Caco-2 (cell line): ENCODE data around the gene IREB2. TPM values are rescaled to one million over a fixed set of nuclear protein-coding genes. Genes with fewer than 3 reads are reported as not detected.
"Not testable (repeated sequence)": the region's sequence is repeated elsewhere in the genome, so short reads cannot be mapped to it uniquely, and the experiment has no call there.

Source experiments
- BruUV-seq: library from RNA; stranded (reverse); fragments of 400-500 nt; replicated peaks from 2 replicates; lab custom pipeline; 2021; lab: Mats Ljungman, UMichigan
- CTCF ChIA-PET: fragments of 300-600 bp; sonication (Branson Sonifier 250); formaldehyde crosslinking; loops from one replicate; lab custom pipeline; 2022; ENCODE audit warnings: antibody characterized with exemption; lab: Charles Lee
- POLR2A ChIA-PET: fragments of 300-600 bp; sonication (Branson Sonifier 250); formaldehyde crosslinking; loops from one replicate; lab custom pipeline; 2022; ENCODE audit warnings: antibody characterized with exemption; lab: Charles Lee
- DNase-seq, 2 experiments: peaks; one replicate each; pipeline versions ENCODE4 v3.0.0 to v3.0.0-alpha.2; 2020 to 2022
- H3K27me3 ChIP-seq: replicated peaks from 2 replicates; pipeline ENCODE4 v1.6.0; 2011; ENCODE audit warnings: low read length; ENCODE audit not compliant: control insufficient read depth, insufficient read depth
- H3K36me3 ChIP-seq: 2 replicates; pipeline ENCODE4 v1.5.1; 2011; ENCODE audit warnings: low read length; ENCODE audit not compliant: control insufficient read depth, insufficient read depth
- H3K4me1 ChIP-seq: fragments of 250-450 bp; sonication (Bioruptor Pico); 2 replicates; pipeline ENCODE4 v1.5.1; 2020; ENCODE audit warnings: mild to moderate bottlenecking
- H3K4me3 ChIP-seq: 2 replicates; pipeline ENCODE4 v1.5.1; 2011; ENCODE audit warnings: low read depth, mild to moderate bottlenecking, control low read depth, low read length
- H3K9me3 ChIP-seq: fragments of 250-450 bp; sonication (Bioruptor Pico); 2 replicates; pipeline ENCODE4 v1.5.1; 2020; ENCODE audit warnings: mild to moderate bottlenecking, moderate library complexity
- H3K27ac Mint-ChIP-seq: one replicate; pipeline ENCODE4 v1.8.0; 2022; ENCODE audit warnings: mixed read lengths; ENCODE audit not compliant: unreplicated experiment
- H3K27me3 Mint-ChIP-seq: one replicate; pipeline ENCODE4 v1.8.0; 2022; ENCODE audit warnings: mixed read lengths; ENCODE audit not compliant: insufficient read depth, unreplicated experiment
- H3K36me3 Mint-ChIP-seq: one replicate; pipeline ENCODE4 v1.8.0; 2022; ENCODE audit warnings: mild to moderate bottlenecking, mixed read lengths; ENCODE audit not compliant: insufficient read depth, unreplicated experiment
- H3K4me1 Mint-ChIP-seq: one replicate; pipeline ENCODE4 v1.8.0; 2022; ENCODE audit warnings: low read depth, mixed read lengths; ENCODE audit not compliant: unreplicated experiment
- H3K4me3 Mint-ChIP-seq: one replicate; pipeline ENCODE4 v1.8.0; 2022; ENCODE audit warnings: mild to moderate bottlenecking, moderate library complexity, mixed read lengths; ENCODE audit not compliant: unreplicated experiment
- H3K9me3 Mint-ChIP-seq: one replicate; pipeline ENCODE4 v1.8.0; 2022; ENCODE audit warnings: mixed read lengths; ENCODE audit not compliant: unreplicated experiment
- intact Hi-C: fragments of 100-400 bp; cut with micrococcal nuclease; formaldehyde crosslinking; loops from one replicate; pipeline ENCODE4 v1.10.0; 2022; ENCODE audit not compliant: unreplicated experiment
- total RNA-seq: library from RNA; stranded (reverse); gene quantifications from 2 replicates; pipeline ENCODE4 v1.2.3, GENCODE V29; 2022
- TF ChIP-seq, protein P1 (sequence below), 2 experiments: fragments of 200-600 bp in 1 of 2; IDR thresholded peaks; 1 replicate in 1 of 2; 2 replicates in 1 of 2; pipeline versions ENCODE4 v1.5.1 to v1.8.0; 2011 to 2022; ENCODE audit warnings: antibody characterized with exemption in 1 of 2, control low read depth in 1 of 2, inconsistent platforms in 1 of 2, low read depth in 1 of 2, low read length in 1 of 2, mild to moderate bottlenecking in 1 of 2, moderate library complexity in 1 of 2; ENCODE audit not compliant: insufficient read depth in 1 of 2, severe bottlenecking in 1 of 2, unreplicated experiment in 1 of 2

IREB2 gene
- total RNA-seq, 1 experiment from 2014 or later = 77.6 TPM

DNA sequence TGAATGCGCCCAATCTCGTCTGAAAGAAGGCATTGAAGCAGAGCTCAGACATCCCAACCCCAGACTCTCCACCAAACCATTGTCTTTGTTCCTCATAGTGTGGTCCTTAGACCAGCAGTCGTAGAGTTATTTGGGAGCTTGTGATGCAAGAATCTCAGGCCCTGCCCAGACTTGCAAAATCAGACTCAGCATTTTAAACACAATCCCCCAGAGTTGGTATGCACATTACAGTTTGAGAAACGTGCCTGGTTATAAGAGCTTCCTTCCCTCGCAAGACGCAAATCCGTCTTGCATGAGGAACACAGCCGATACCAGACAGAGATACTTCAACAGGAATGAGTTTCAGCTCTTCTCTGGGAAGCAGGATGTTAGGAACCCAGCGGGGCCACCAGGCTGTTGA lies 38.9 kb upstream of the IREB2 start:
- no TSS peak for BruUV-seq
- no peaks in the 10 kb centered on the region for H3K27me3 Mint-ChIP-seq
- no peaks in the 10 kb centered on the region for H3K36me3 ChIP-seq
- H3K9me3 Mint-ChIP-seq = no peaks in the 10 kb centered on the region
- no peak overlapping the region for H3K4me3 ChIP-seq
- no peaks in the 10 kb centered on the region for H3K4me1 Mint-ChIP-seq
- TF ChIP-seq, protein P1, sequence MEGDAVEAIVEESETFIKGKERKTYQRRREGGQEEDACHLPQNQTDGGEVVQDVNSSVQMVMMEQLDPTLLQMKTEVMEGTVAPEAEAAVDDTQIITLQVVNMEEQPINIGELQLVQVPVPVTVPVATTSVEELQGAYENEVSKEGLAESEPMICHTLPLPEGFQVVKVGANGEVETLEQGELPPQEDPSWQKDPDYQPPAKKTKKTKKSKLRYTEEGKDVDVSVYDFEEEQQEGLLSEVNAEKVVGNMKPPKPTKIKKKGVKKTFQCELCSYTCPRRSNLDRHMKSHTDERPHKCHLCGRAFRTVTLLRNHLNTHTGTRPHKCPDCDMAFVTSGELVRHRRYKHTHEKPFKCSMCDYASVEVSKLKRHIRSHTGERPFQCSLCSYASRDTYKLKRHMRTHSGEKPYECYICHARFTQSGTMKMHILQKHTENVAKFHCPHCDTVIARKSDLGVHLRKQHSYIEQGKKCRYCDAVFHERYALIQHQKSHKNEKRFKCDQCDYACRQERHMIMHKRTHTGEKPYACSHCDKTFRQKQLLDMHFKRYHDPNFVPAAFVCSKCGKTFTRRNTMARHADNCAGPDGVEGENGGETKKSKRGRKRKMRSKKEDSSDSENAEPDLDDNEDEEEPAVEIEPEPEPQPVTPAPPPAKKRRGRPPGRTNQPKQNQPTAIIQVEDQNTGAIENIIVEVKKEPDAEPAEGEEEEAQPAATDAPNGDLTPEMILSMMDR (IDR thresholded peaks at IDR 0.05; ENCODE audit: insufficient read depth in 1 of 2, low read depth in 1 of 2, low read length in 1 of 2, severe bottlenecking in 1 of 2, unreplicated experiment in 1 of 2) = no peak
- POLR2A ChIA-PET = interaction anchor here (0.6 kb wide), 1 partner anchor 343 kb away, joined by 5 read pairs; no protein-coding TSS in a partner anchor
- H3K9me3 ChIP-seq = no peaks in the 10 kb centered on the region
- H3K4me3 Mint-ChIP-seq = no peak overlapping the region
- no peaks in the 10 kb centered on the region for H3K36me3 Mint-ChIP-seq
- no peak for DNase-seq
- H3K4me1 ChIP-seq = no peaks in the 10 kb centered on the region
- H3K27me3 ChIP-seq = no peaks in the 10 kb centered on the region
- intact Hi-C loops = no loop called here
- CTCF ChIA-PET = interaction anchor here (0.8 to 1.5 kb wide), 3 partner anchors 16 to 74 kb away, joined by 3 to 4 read pairs (median 4); no protein-coding TSS in a partner anchor
- no peak overlapping the region for H3K27ac Mint-ChIP-seq

DNA sequence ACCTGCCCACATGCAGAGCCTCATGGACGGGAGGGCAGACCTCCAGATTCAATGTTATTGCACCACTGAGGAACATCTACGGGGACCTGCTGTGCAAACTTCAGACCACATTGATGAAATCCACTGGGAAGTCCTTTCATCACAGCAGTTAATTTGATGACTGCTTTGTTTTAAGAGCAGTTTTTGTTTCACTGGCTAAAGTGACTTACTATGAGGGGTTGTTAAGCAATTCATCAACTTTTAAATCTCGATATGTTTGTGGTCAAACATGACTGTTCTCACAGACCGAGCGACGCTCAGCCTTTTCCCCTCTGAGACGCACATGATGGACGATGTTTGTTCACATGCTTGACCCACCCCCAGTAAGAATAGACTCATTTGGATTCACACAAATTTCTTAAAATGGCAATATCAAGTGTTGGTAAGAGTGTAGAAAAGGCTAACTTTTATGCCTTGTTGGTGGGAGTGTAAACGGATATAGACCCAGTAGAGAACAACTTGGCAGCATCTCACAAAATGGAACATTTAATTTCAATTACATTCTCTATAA lies 35.9 kb upstream of the IREB2 start:
- H3K4me3 ChIP-seq = no peak overlapping the region
- no TSS peak for BruUV-seq
- no peak overlapping the region for H3K4me3 Mint-ChIP-seq
- H3K4me1 ChIP-seq = no peaks in the 10 kb centered on the region
- TF ChIP-seq, protein P1 (IDR thresholded peaks at IDR 0.05; ENCODE audit: insufficient read depth in 1 of 2, low read depth in 1 of 2, low read length in 1 of 2, severe bottlenecking in 1 of 2, unreplicated experiment in 1 of 2) = no peak
- intact Hi-C loops = no loop called here
- H3K9me3 ChIP-seq = no peaks in the 10 kb centered on the region
- H3K27ac Mint-ChIP-seq = no peak overlapping the region
- H3K4me1 Mint-ChIP-seq = no peaks in the 10 kb centered on the region
- no peaks in the 10 kb centered on the region for H3K36me3 Mint-ChIP-seq
- H3K36me3 ChIP-seq = no peaks in the 10 kb centered on the region
- DNase-seq = no peak
- H3K27me3 Mint-ChIP-seq = no peaks in the 10 kb centered on the region
- H3K9me3 Mint-ChIP-seq = no peaks in the 10 kb centered on the region
- CTCF ChIA-PET = no interaction called here
- no peaks in the 10 kb centered on the region for H3K27me3 ChIP-seq
- POLR2A ChIA-PET = no interaction called here

DNA sequence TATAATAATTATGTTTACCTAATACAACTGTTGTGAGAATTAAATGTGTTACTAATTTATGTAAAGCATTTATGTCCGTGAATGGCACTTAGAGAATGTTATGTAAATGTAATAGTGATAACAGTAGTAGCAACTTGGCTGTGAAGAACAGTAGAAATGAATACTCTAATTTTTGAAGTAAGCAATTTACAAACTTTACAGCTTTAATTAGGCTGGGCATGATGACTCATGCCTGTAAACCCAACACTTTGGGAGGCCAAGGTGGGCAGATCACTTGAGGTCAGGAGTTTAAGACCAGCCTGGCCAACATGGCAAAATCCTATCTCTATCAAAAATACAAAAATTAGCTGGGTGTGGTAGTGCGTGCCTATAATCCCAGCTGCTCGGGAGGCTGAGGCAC lies 33.9 kb upstream of the IREB2 start:
- H3K4me1 ChIP-seq = no peaks in the 10 kb centered on the region
- no peak overlapping the region for H3K27ac Mint-ChIP-seq
- no peaks in the 10 kb centered on the region for H3K36me3 Mint-ChIP-seq
- intact Hi-C loops = no loop called here
- TF ChIP-seq, protein P1 (IDR thresholded peaks at IDR 0.05; ENCODE audit: insufficient read depth in 1 of 2, low read depth in 1 of 2, low read length in 1 of 2, severe bottlenecking in 1 of 2, unreplicated experiment in 1 of 2) = no peak
- no peak overlapping the region for H3K4me3 Mint-ChIP-seq
- no peak overlapping the region for H3K4me3 ChIP-seq
- no peaks in the 10 kb centered on the region for H3K9me3 ChIP-seq
- DNase-seq = no peak
- no peaks in the 10 kb centered on the region for H3K4me1 Mint-ChIP-seq
- no TSS peak for BruUV-seq
- POLR2A ChIA-PET = no interaction called here
- no peaks in the 10 kb centered on the region for H3K36me3 ChIP-seq
- H3K27me3 ChIP-seq = no peaks in the 10 kb centered on the region
- H3K9me3 Mint-ChIP-seq = no peaks in the 10 kb centered on the region
- H3K27me3 Mint-ChIP-seq = no peaks in the 10 kb centered on the region
- CTCF ChIA-PET = no interaction called here

DNA sequence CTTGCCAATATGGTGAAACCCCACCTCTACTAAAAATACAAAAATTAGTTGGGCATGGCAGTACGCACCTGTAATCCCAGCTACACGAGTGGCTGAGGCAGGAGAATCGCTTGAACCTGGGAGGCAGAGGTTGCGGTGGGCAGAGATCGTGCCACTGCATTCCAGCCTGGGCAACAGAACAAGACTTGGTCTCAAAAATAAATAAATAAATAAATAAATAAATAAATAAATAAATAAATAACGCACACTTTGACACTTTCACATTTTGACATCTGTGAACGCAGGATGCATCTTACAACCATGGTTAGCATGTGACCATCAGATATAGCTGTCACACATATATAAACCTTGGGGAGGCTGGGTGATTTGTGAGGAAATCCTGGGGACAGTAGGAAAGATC lies 33.2 kb upstream of the IREB2 start:
- POLR2A ChIA-PET, H3K27me3 ChIP-seq, H3K4me3 Mint-ChIP-seq, H3K27ac Mint-ChIP-seq, H3K27me3 Mint-ChIP-seq, H3K4me3 ChIP-seq, CTCF ChIA-PET, H3K9me3 Mint-ChIP-seq, H3K36me3 Mint-ChIP-seq, H3K9me3 ChIP-seq, H3K4me1 ChIP-seq, intact Hi-C loops, DNase-seq, BruUV-seq, H3K36me3 ChIP-seq, H3K4me1 Mint-ChIP-seq: not testable (repeated sequence)
